A172 (cell line): ENCODE measurements around the gene ZBTB18. TPM values are rescaled to one million over a fixed set of nuclear protein-coding genes. Genes with fewer than 3 reads are reported as not detected.

ENCODE experiments used
- DNase-seq: peaks from one replicate; pipeline ENCODE4 v3.0.0-alpha.2; 2015; ENCODE audit warnings: low spot score
- total RNA-seq: library from RNA; depleted of rRNA; stranded (reverse); fragments of >200 nt; shearing (Covaris generic); gene quantifications from 2 replicates; pipeline ENCODE4 v1.2.3, GENCODE V29; 2014

The ZBTB18 gene
- total RNA-seq, 1 experiment from 2014 or later, result 28.8 TPM

GRCh38 chr1:244088161-244088560 lies 37.1 kb downstream of the ZBTB18 start:
- no peak for DNase-seq

- DNase-seq, result no peak
Measured at GRCh38 chr1:244089561-244089960, 38.5 kb downstream of the ZBTB18 start.

- no peak for DNase-seq
Measured at GRCh38 chr1:244090645-244091044, 39.6 kb downstream of the ZBTB18 start.

GRCh38 chr1:244092293-244092963 lies 41.3 kb downstream of the ZBTB18 start:
- peak; percentile 89 for DNase-seq

- DNase-seq, result no peak
Measured at GRCh38 chr1:244092964-244093638, 42.0 kb downstream of the ZBTB18 start.

- DNase-seq, result no peak
Measured at GRCh38 chr1:244094880-244095528, 43.9 kb downstream of the ZBTB18 start.

- DNase-seq, result no peak
Measured at GRCh38 chr1:244095529-244095911, 44.4 kb downstream of the ZBTB18 start.

- no peak for DNase-seq
Measured at GRCh38 chr1:244096066-244096610, 45.1 kb downstream of the ZBTB18 start.

GRCh38 chr1:244096691-244097090 lies 45.6 kb downstream of the ZBTB18 start:
- DNase-seq, result no peak

GRCh38 chr1:244097523-244098405 lies 46.7 kb downstream of the ZBTB18 start:
- DNase-seq, result no peak

GRCh38 chr1:244099258-244099930 lies 48.3 kb downstream of the ZBTB18 start:
- no peak for DNase-seq

- no peak for DNase-seq
Measured at GRCh38 chr1:244100276-244100675, 49.2 kb downstream of the ZBTB18 start.

GRCh38 chr1:244100704-244101453 lies 49.8 kb downstream of the ZBTB18 start:
- DNase-seq, result no peak

GRCh38 chr1:244102046-244102445 lies 51.0 kb downstream of the ZBTB18 start:
- DNase-seq, result no peak

GRCh38 chr1:244102468-244102867 lies 51.4 kb downstream of the ZBTB18 start:
- DNase-seq, result no peak

GRCh38 chr1:244104309-244105060 lies 53.4 kb downstream of the ZBTB18 start:
- DNase-seq, result peak; percentile 97

GRCh38 chr1:244106176-244106575 lies 55.1 kb downstream of the ZBTB18 start:
- DNase-seq, result no peak
